ENCODE results near the gene IL15. TPM values are rescaled to one million over a fixed set of nuclear protein-coding genes. Genes with fewer than 3 reads are reported as not detected.

The IL15 gene
- total RNA-seq, 1 donor from 2014 or later: 0.77 TPM

DNA sequence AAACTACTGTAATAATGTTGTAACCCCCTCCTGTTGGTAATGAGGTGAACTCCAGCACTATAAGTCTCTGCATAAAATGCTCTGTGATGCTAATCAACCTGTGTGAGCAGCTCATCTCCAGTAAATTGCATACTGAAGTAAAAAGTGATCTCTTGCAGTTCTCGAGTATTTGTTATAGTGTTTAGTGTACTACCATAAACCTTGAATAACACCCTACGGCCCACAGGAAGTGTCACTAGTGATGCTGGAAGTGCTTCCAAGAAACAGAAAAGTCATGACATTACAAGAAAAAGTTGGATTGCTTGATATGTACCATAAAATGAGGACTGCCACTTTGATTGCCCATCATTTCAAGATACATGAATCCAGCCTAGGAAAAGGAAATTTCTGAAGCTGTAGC is 39.0 kb downstream of the IL15 start:
- DNase-seq (ENCODE audit: extremely low spot score, unreplicated experiment): no peak
- no peaks in the 10 kb centered on the region for H3K27me3 Mint-ChIP-seq
- H3K4me1 Mint-ChIP-seq (ENCODE audit: unreplicated experiment): no peaks in the 10 kb centered on the region
- H3K36me3 Mint-ChIP-seq: no peaks in the 10 kb centered on the region
- no peak overlapping the region for H3K4me3 Mint-ChIP-seq
- no peaks in the 10 kb centered on the region for H3K9me3 Mint-ChIP-seq
- TF ChIP-seq, protein P1, sequence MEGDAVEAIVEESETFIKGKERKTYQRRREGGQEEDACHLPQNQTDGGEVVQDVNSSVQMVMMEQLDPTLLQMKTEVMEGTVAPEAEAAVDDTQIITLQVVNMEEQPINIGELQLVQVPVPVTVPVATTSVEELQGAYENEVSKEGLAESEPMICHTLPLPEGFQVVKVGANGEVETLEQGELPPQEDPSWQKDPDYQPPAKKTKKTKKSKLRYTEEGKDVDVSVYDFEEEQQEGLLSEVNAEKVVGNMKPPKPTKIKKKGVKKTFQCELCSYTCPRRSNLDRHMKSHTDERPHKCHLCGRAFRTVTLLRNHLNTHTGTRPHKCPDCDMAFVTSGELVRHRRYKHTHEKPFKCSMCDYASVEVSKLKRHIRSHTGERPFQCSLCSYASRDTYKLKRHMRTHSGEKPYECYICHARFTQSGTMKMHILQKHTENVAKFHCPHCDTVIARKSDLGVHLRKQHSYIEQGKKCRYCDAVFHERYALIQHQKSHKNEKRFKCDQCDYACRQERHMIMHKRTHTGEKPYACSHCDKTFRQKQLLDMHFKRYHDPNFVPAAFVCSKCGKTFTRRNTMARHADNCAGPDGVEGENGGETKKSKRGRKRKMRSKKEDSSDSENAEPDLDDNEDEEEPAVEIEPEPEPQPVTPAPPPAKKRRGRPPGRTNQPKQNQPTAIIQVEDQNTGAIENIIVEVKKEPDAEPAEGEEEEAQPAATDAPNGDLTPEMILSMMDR (conservative IDR thresholded peaks at IDR 0.05): no peak
- no peak overlapping the region for H3K27ac Mint-ChIP-seq

DNA sequence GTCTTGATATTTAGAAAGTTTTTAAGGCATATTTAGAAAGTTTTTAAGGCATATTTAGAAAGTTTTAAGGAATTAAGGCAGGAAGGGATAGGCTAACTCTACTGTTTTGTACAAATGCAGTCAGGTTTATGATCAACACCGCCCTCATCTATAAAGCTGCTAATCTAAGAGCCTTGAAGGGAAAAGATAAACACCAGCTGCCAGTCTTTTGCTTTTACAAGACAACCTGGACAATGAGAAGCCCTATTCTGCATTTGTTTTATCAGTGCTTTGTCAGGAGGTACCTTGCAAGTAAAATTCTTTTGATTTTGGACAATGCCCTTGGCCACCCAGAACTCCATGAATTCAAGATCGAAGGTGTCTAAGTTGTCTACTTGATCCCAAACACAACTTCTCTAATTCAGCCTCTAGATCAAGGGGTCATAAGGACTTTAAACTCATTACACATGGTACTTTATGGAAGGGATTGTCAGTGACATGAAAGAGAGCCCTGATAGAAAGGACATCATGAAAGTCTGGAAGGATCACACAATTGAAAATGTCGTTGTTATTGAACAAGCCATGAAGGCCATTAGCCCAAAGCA is 39.8 kb downstream of the IL15 start:
- H3K4me1 Mint-ChIP-seq (ENCODE audit: unreplicated experiment): no peaks in the 10 kb centered on the region
- no peak overlapping the region for H3K27ac Mint-ChIP-seq

DNA sequence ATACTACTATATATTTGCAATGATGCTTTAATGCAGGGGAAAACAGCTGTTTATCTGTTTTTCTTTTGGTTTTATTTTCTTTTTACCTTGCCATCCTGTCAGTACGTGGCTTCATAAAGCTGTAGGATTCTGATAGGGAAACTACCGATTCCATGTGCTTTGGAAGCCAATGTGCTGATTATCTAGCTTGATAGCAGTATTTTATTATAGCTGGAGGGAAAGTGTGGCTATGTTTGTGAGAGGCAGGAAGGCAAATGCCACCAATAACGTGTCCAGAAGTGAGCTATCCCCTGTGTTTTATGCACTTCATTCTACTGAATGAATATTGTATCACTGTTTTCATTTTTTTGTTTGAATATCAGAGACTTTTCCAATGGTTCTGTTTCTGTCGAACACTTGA is 43.7 kb downstream of the IL15 start:
- TF ChIP-seq, protein P1 (conservative IDR thresholded peaks at IDR 0.05): no peak
- DNase-seq (ENCODE audit: extremely low spot score, unreplicated experiment): no peak
- Mint-ChIP-seq H3K4me1 (ENCODE audit: unreplicated experiment) (no peaks in the 10 kb centered on the region), H3K27me3 (no peaks in the 10 kb centered on the region), H3K9me3 (no peaks in the 10 kb centered on the region), H3K27ac (no peak overlapping the region), H3K4me3 (no peak overlapping the region), H3K36me3 (no peaks in the 10 kb centered on the region)

More for the DNA sequence above, 39.8 kb downstream of the IL15 start:
- no peak for DNase-seq (ENCODE audit: extremely low spot score, unreplicated experiment)
- TF ChIP-seq, protein P1 (conservative IDR thresholded peaks at IDR 0.05): no peak
- no peak overlapping the region for H3K4me3 Mint-ChIP-seq
- no peaks in the 10 kb centered on the region for H3K27me3 Mint-ChIP-seq
- no peaks in the 10 kb centered on the region for H3K36me3 Mint-ChIP-seq
- H3K9me3 Mint-ChIP-seq: no peaks in the 10 kb centered on the region

DNA sequence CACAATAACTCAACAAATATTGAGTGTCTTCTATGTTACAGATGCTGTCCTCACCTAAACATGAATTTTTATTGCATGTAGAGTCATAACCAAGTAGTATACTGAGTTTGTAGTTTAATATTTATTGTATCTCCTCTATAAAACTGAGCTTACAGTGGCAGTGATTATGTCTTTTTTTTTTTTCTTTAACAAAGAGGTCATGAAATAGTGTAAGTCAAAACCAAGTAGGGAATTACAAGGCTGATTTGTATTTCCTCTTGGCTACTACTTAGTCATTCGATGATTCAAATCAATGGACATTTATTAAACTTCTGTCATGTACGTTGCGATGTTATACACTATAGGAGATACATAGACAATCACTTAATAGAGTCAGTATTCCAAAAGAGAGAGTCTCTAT is 48.4 kb downstream of the IL15 start:
- H3K27me3 Mint-ChIP-seq: no peaks in the 10 kb centered on the region
- no peaks in the 10 kb centered on the region for H3K36me3 Mint-ChIP-seq
- H3K9me3 Mint-ChIP-seq: peaks cover 5% of the 10 kb centered on the region
- no peak for DNase-seq (ENCODE audit: extremely low spot score, unreplicated experiment)
- H3K27ac Mint-ChIP-seq: no peak overlapping the region
- TF ChIP-seq, protein P1 (conservative IDR thresholded peaks at IDR 0.05): no peak
- H3K4me1 Mint-ChIP-seq (ENCODE audit: unreplicated experiment): no peaks in the 10 kb centered on the region
- no peak overlapping the region for H3K4me3 Mint-ChIP-seq

- DNase-seq (ENCODE audit: extremely low spot score, unreplicated experiment): no peak
- Mint-ChIP-seq H3K9me3 (peaks cover 5% of the 10 kb centered on the region), H3K27me3 (no peaks in the 10 kb centered on the region)
Measured at GRCh38 chr4:141686146-141686775, 49.9 kb downstream of the IL15 start.

More at GRCh38 chr4:141686146-141686775, 49.9 kb downstream of the IL15 start:
- no peak overlapping the region for H3K27ac Mint-ChIP-seq
- H3K4me3 Mint-ChIP-seq: no peak overlapping the region
- no peaks in the 10 kb centered on the region for H3K36me3 Mint-ChIP-seq
- TF ChIP-seq, protein P1 (conservative IDR thresholded peaks at IDR 0.05): no peak
- H3K4me1 Mint-ChIP-seq (ENCODE audit: unreplicated experiment): no peaks in the 10 kb centered on the region
